Esophagus (tissue), 2 donors: Measurements from ENCODE around the gene GRIA4. TPM values are rescaled to one million over a fixed set of nuclear protein-coding genes. Genes with fewer than 3 reads are reported as not detected.

Source experiments
- H3K27ac ChIP-seq, 2 donors: one replicate each; pipeline ENCODE4 v1.5.1; 2013; ENCODE audit warnings: low read depth in 2 of 2, mild to moderate bottlenecking in 2 of 2, inconsistent platforms in 1 of 2, low read length in 1 of 2, moderate library complexity in 1 of 2
- H3K27me3 ChIP-seq, 2 donors: one replicate each; pipeline ENCODE4 v1.6.1; 2013; ENCODE audit warnings: low read length in 2 of 2, control low read depth in 1 of 2, mild to moderate bottlenecking in 1 of 2; ENCODE audit not compliant: insufficient read depth in 2 of 2, control insufficient read depth in 1 of 2
- H3K36me3 ChIP-seq, 2 donors: one replicate each; pipeline ENCODE4 v1.6.1; 2013; ENCODE audit warnings: low read length in 1 of 2; ENCODE audit not compliant: control insufficient read depth in 2 of 2, insufficient read depth in 2 of 2
- H3K4me1 ChIP-seq, 2 donors: one replicate each; pipeline ENCODE4 v1.6.1; 2013; ENCODE audit warnings: low read length in 1 of 2; ENCODE audit not compliant: control insufficient read depth in 2 of 2, insufficient read depth in 2 of 2
- H3K4me3 ChIP-seq, 2 donors: one replicate each; pipeline ENCODE4 v1.5.1; 2013; ENCODE audit warnings: low read length in 2 of 2, mild to moderate bottlenecking in 2 of 2, low read depth in 1 of 2, moderate library complexity in 1 of 2
- H3K9me3 ChIP-seq, 2 donors: one replicate each; pipeline ENCODE4 v1.6.1; 2013; ENCODE audit warnings: mild to moderate bottlenecking in 2 of 2, low read depth in 1 of 2, low read length in 1 of 2, moderate library complexity in 1 of 2; ENCODE audit not compliant: control insufficient read depth in 2 of 2, insufficient read depth in 1 of 2
- WGBS, 2 donors: extraction: QIAGEN DNeasy Blood & Tissue Kit; methylation state at CpG; one replicate each; pipeline ENCODE4 v1.1.7; 2013; 5-methylcytosine and 5-hydroxymethylcytosine counted together
- polyA plus RNA-seq, 2 donors: library from polyadenylated mRNA; stranded (reverse); fragments of 200-250 nt; gene quantifications; one replicate each; pipeline ENCODE4 v1.2.3, GENCODE V29; 2013
- donor health status: healthy with polysubstance abuse.
- donor health status: Bipolar disorder and iron deficiency.

GRIA4 gene
- polyA plus RNA-seq, 2 donors: not detected

GRCh38 chr11:105603156-105603555 lies 6.7 kb upstream of the GRIA4 start:
- Histone ChIP-seq H3K27me3 (no peaks in the 10 kb centered on the region), H3K4me3 (no peak overlapping the region), H3K27ac (no peak overlapping the region), H3K9me3 (no peaks in the 10 kb centered on the region), H3K36me3 (no peaks in the 10 kb centered on the region), H3K4me1 (no peaks in the 10 kb centered on the region)

GRCh38 chr11:105609341-105609781 lies 512 bp upstream of the GRIA4 start:
- H3K27me3 ChIP-seq: no peaks in the 10 kb centered on the region
- whole genome bisulfite sequencing, 2 donors: 5 to 14% methylated on average over 7 of the region's 7 CpGs
- H3K4me1 ChIP-seq: peaks cover 7% of the 10 kb centered on the region in 2 donors
- H3K9me3 ChIP-seq: no peaks in the 10 kb centered on the region
- H3K36me3 ChIP-seq: no peaks in the 10 kb centered on the region
- H3K27ac ChIP-seq: no peak overlapping the region
- no peak overlapping the region for H3K4me3 ChIP-seq

- peaks cover 7% of the 10 kb centered on the region in 2 donors for H3K4me1 ChIP-seq
- 9 to 13% methylated on average over 21 of the region's 21 CpGs for WGBS, 2 donors
- no peaks in the 10 kb centered on the region for H3K27me3 ChIP-seq
- H3K9me3 ChIP-seq: no peaks in the 10 kb centered on the region
- H3K4me3 ChIP-seq: no peak overlapping the region
- no peaks in the 10 kb centered on the region for H3K36me3 ChIP-seq
- H3K27ac ChIP-seq: no peak overlapping the region
Measured at GRCh38 chr11:105610871-105611571, 1.1 kb downstream of the GRIA4 start.

GRCh38 chr11:105611572-105612441 lies 1.9 kb downstream of the GRIA4 start:
- H3K27me3 ChIP-seq: no peaks in the 10 kb centered on the region

GRCh38 chr11:105612771-105613170 lies 2.9 kb downstream of the GRIA4 start:
- H3K27ac ChIP-seq: no peak overlapping the region
- H3K9me3 ChIP-seq: no peaks in the 10 kb centered on the region
- no peaks in the 10 kb centered on the region for H3K27me3 ChIP-seq
- no peak overlapping the region for H3K4me3 ChIP-seq
- H3K4me1 ChIP-seq: peaks cover 7% of the 10 kb centered on the region in 2 donors
- WGBS, 2 donors: 78 to 85% methylated on average over 4 of the region's 4 CpGs
- no peaks in the 10 kb centered on the region for H3K36me3 ChIP-seq

More at GRCh38 chr11:105611572-105612441, 1.9 kb downstream of the GRIA4 start:
- Histone ChIP-seq H3K27ac (no peak overlapping the region), H3K4me3 (no peak overlapping the region), H3K4me1 (peaks cover 7% of the 10 kb centered on the region in 2 donors), H3K36me3 (no peaks in the 10 kb centered on the region), H3K9me3 (no peaks in the 10 kb centered on the region)
- WGBS, 2 donors: 48 to 58% methylated on average over 12 of the region's 12 CpGs

GRCh38 chr11:105613183-105613582 lies 3.3 kb downstream of the GRIA4 start:
- Histone ChIP-seq H3K36me3 (no peaks in the 10 kb centered on the region), H3K9me3 (no peaks in the 10 kb centered on the region), H3K4me3 (no peak overlapping the region), H3K27ac (no peak overlapping the region), H3K27me3 (no peaks in the 10 kb centered on the region), H3K4me1 (peaks cover 7% of the 10 kb centered on the region in 2 donors)

- H3K4me3 ChIP-seq: no peak overlapping the region
- H3K4me1 ChIP-seq: no peaks in the 10 kb centered on the region
- no peak overlapping the region for H3K27ac ChIP-seq
- H3K27me3 ChIP-seq: no peaks in the 10 kb centered on the region
- WGBS, 2 donors: 86 to 90% methylated on average over 2 of the region's 2 CpGs
- H3K36me3 ChIP-seq: no peaks in the 10 kb centered on the region
- no peaks in the 10 kb centered on the region for H3K9me3 ChIP-seq
Measured at GRCh38 chr11:105618343-105618955, 8.6 kb downstream of the GRIA4 start.

- Histone ChIP-seq H3K9me3 (no peaks in the 10 kb centered on the region), H3K27ac (no peak overlapping the region), H3K27me3 (no peaks in the 10 kb centered on the region), H3K4me1 (no peaks in the 10 kb centered on the region), H3K4me3 (no peak overlapping the region), H3K36me3 (no peaks in the 10 kb centered on the region)
Measured at GRCh38 chr11:105619556-105619955, 9.7 kb downstream of the GRIA4 start.

- 35 to 45% methylated on average over 2 of the region's 2 CpGs for WGBS, 2 donors
- no peaks in the 10 kb centered on the region for H3K9me3 ChIP-seq
- no peaks in the 10 kb centered on the region for H3K4me1 ChIP-seq
- H3K27ac ChIP-seq: no peak overlapping the region
- H3K36me3 ChIP-seq: no peaks in the 10 kb centered on the region
- no peak overlapping the region for H3K4me3 ChIP-seq
- H3K27me3 ChIP-seq: no peaks in the 10 kb centered on the region
Measured at GRCh38 chr11:105622016-105622415, 12.1 kb downstream of the GRIA4 start.
